ENCODE results near the gene EXD3. TPM values are rescaled to one million over a fixed set of nuclear protein-coding genes. Genes with fewer than 3 reads are reported as not detected.

Gene EXD3
- total and polyA plus RNA-seq, 9 of the 15 experiments (the other 6 are each of a cell fraction or from before 2014, with no cell fraction given) = 0.29 to 12.5 (median 3.9) TPM

DNA sequence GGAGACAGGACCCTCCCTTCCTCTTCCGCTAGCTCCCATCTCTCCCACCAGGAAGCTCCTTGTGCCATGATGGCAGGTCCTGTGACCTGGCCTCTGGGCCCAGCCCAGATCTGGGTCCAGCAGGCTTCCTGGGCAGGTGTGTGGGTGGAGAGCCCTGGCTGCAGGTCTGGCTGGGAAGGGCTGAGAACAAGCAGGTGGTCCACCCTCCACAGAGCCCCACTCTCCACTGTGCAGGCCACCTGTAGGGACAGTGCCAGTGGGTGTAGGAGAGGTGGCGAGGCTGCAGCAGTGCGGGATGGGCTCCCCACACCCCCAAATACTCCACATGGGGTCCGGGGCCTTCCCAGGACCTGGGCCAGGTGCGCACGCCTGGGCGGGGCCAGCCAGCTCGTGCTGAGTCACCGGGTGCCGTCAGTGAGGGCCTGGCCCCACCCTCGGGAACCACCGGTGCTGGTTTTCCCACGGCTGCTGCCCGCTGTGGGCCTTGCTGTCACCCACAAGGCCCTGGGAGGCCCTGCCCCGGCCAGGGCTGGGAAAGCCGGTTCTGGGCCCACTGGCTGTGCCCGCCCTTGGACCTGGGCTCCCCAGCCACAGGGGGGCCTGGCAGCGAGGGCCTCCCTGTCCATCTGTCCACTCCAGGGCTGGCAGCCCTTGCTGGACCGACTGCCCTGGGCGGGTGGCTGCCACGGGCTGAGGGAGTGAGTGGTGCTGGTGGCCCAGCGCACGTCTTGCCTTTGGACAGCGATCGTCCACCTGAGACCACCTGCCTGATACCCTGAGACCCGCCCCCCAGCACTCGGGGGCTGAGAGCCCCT, 111.6 kb downstream of the EXD3 start (continued):
- no peak for TF ChIP-seq RBM34 (IDR thresholded peaks at IDR 0.05; ENCODE audit: borderline replicate concordance, insufficient read depth, low read length)
- TF ChIP-seq NFRKB (IDR thresholded peaks at IDR 0.05; ENCODE audit: low read depth) = no peak
- TF ChIP-seq, protein P1, sequence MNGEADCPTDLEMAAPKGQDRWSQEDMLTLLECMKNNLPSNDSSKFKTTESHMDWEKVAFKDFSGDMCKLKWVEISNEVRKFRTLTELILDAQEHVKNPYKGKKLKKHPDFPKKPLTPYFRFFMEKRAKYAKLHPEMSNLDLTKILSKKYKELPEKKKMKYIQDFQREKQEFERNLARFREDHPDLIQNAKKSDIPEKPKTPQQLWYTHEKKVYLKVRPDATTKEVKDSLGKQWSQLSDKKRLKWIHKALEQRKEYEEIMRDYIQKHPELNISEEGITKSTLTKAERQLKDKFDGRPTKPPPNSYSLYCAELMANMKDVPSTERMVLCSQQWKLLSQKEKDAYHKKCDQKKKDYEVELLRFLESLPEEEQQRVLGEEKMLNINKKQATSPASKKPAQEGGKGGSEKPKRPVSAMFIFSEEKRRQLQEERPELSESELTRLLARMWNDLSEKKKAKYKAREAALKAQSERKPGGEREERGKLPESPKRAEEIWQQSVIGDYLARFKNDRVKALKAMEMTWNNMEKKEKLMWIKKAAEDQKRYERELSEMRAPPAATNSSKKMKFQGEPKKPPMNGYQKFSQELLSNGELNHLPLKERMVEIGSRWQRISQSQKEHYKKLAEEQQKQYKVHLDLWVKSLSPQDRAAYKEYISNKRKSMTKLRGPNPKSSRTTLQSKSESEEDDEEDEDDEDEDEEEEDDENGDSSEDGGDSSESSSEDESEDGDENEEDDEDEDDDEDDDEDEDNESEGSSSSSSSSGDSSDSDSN (IDR thresholded peaks at IDR 0.05; ENCODE audit: borderline replicate concordance in 1 of 2, low read depth in 2 of 2, low read length in 2 of 2) = no peak
- no peak for TF ChIP-seq PML (IDR thresholded peaks at IDR 0.05; ENCODE audit: low read length)
- no peak for TF ChIP-seq MEF2A (IDR thresholded peaks at IDR 0.05; ENCODE audit: control insufficient read depth, low read depth, low read length)
- TF ChIP-seq ZNF75A (CRISPR knock-in tag; IDR thresholded peaks at IDR 0.05) = peak; percentile 72; the same call in 1 of the 2 replicates
- no peak for TF ChIP-seq PTRF (tag; IDR thresholded peaks at IDR 0.05)
- TF ChIP-seq NCOA2 (IDR thresholded peaks at IDR 0.05; ENCODE audit: partially characterized antibody in 2 of 2) = no peak
- TF ChIP-seq, protein P2, sequence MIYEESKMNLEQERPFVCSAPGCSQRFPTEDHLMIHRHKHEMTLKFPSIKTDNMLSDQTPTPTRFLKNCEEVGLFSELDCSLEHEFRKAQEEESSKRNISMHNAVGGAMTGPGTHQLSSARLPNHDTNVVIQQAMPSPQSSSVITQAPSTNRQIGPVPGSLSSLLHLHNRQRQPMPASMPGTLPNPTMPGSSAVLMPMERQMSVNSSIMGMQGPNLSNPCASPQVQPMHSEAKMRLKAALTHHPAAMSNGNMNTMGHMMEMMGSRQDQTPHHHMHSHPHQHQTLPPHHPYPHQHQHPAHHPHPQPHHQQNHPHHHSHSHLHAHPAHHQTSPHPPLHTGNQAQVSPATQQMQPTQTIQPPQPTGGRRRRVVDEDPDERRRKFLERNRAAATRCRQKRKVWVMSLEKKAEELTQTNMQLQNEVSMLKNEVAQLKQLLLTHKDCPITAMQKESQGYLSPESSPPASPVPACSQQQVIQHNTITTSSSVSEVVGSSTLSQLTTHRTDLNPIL (CRISPR knock-in tag; IDR thresholded peaks at IDR 0.05) = no peak
- TF ChIP-seq SRF (CRISPR knock-in tag; IDR thresholded peaks at IDR 0.05) = no peak
- no peak for TF ChIP-seq KDM1A (IDR thresholded peaks at IDR 0.05)
- no peak for TF ChIP-seq ZNF232 (CRISPR knock-in tag; IDR thresholded peaks at IDR 0.05)
- TF ChIP-seq CBFA2T3 (IDR thresholded peaks at IDR 0.05) = no peak
- no peak for TF ChIP-seq EGR1 (conservative IDR thresholded peaks at IDR 0.05)
- TF ChIP-seq E4F1 (CRISPR knock-in tag; IDR thresholded peaks at IDR 0.05; ENCODE audit: borderline replicate concordance) = no peak
